GM23248 (cell line): ENCODE measurements around the gene LILRA6.

Experiments used
- EZH2 ChIP-seq: fragments of 200-600 bp; sonication (generic); IDR thresholded peaks from 2 replicates; pipeline ENCODE4 v1.6.1; 2018; ENCODE audit warnings: antibody characterized with exemption, mild to moderate bottlenecking; ENCODE audit not compliant: insufficient read depth, poor library complexity, severe bottlenecking
- EZH2phosphoT487 ChIP-seq: fragments of 200-600 bp; sonication (generic); IDR thresholded peaks from 2 replicates; pipeline ENCODE4 v1.6.1; 2018; ENCODE audit warnings: antibody characterized with exemption, moderate library complexity, mild to moderate bottlenecking, low read depth; ENCODE audit not compliant: insufficient read depth

DNA sequence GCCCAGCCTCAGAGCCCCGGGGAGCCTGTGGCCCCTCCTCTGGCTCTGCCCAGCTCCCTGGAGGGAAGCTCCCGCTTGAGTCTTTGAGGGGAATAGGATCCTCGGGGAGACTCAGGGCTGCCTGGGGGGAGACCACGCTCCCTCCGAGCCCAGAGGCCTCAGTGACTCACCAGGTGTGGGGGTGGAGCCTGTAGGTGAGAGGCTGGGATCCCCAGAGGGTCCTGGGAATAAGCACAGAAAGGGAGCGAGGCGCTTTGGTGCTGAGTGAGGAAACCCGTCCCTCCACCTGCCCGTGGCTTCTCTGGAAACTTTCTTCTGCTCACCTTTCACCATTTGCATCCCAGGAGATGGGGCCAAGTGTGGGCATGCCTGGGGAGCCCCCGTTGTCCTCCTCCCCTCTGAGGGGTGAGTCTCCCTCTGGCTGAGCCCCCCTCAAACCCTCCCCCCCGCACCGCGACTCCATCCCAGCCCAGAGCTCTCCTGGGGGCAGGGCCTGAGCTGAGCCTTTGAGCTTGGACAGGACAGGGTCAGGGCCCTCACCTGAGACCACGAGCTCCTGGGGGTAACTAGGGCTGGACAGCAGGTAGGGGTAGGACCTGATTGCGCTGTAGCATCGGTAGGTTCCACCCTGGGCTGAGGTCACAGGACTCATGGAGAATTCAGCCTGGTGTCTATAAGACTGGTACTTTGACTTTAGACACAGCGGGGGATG lies 11.8 kb upstream of the LILRA6 start:
- no peak for TF ChIP-seq EZH2
- no peak for TF ChIP-seq EZH2phosphoT487
